ENCODE results near the gene CDK6. TPM values are rescaled to one million over a fixed set of nuclear protein-coding genes. Genes with fewer than 3 reads are reported as not detected.

The CDK6 gene
- total RNA-seq, 1 experiment from 2014 or later, result 41.4 TPM

- no peak for DNase-seq (ENCODE audit: low read depth, low spot score)
- Histone ChIP-seq H3K27ac (ENCODE audit: low read depth, low read length) (peak overlapping the region; percentile 87), H3K27me3 (ENCODE audit: insufficient read depth, low read length) (no peaks in the 10 kb centered on the region), H3K9ac (ENCODE audit: low read length) (peak overlapping the region; percentile 82), H3K36me3 (ENCODE audit: control insufficient read depth in 1 of 2, insufficient read depth in 2 of 2, low read length in 2 of 2) (peaks cover 0 to 12% of the 10 kb centered on the region in 2 experiments; a peak in 1 of 4 replicates), H3K4me2 (ENCODE audit: low read length) (peak overlapping the region; percentile 99), H3K79me2 (ENCODE audit: insufficient read depth, low read length) (peaks cover 67% of the 10 kb centered on the region), H3K4me3 (replicated peaks in 1 of 2; ENCODE audit: low read depth in 1 of 2, low read length in 2 of 2) (peak overlapping the region; percentile 65 to 77), H2AFZ (ENCODE audit: low read depth, low read length, poor library complexity, severe bottlenecking) (no peak overlapping the region), H3K9me2 (ENCODE audit: insufficient read depth) (no peaks in the 10 kb centered on the region), H3K9me3 (ENCODE audit: control insufficient read depth in 1 of 2, insufficient read depth in 1 of 2, low read depth in 1 of 2, low read length in 2 of 2) (no peaks in the 10 kb centered on the region), H3K4me1 (ENCODE audit: control insufficient read depth in 1 of 2, insufficient read depth in 2 of 2, low read length in 2 of 2) (peaks cover 12 to 43% of the 10 kb centered on the region in 2 experiments), H4K20me1 (ENCODE audit: insufficient read depth) (no peaks in the 10 kb centered on the region)
- ATAC-seq, result peak; percentile 63
- ChIA-PET RAD21 (ENCODE audit: low non-redundant PET in 1 of 2, low total read pairs in 2 of 2, uncharacterized antibody in 2 of 2, unreplicated experiment in 2 of 2) (interaction anchor here in 1 of 2 experiments (0.6 to 0.7 kb wide), 3 partner anchors 119 to 222 kb away, joined by 3 to 6 read pairs (median 5); no protein-coding TSS in a partner anchor), CTCF (interaction anchor here (1.0 to 2.2 kb wide), 8 partner anchors 11 to 1559 kb away, joined by 3 to 13 read pairs (median 6); no protein-coding TSS in a partner anchor), POLR2A (no interaction called here)
- BruUV-seq (replicated peaks), result no TSS peak
- TF ChIP-seq, protein P1, sequence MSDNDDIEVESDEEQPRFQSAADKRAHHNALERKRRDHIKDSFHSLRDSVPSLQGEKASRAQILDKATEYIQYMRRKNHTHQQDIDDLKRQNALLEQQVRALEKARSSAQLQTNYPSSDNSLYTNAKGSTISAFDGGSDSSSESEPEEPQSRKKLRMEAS (IDR thresholded peaks at IDR 0.05), result peak; percentile 80
- TF ChIP-seq SIN3A (IDR thresholded peaks at IDR 0.05; ENCODE audit: low read depth), result peak; percentile 72
- TF ChIP-seq REST (IDR thresholded peaks at IDR 0.05; ENCODE audit: low read depth), result no peak
- no peak for TF ChIP-seq ZNF274 (IDR thresholded peaks at IDR 0.05; ENCODE audit: low read depth, low read length)
- TF ChIP-seq, protein P2, sequence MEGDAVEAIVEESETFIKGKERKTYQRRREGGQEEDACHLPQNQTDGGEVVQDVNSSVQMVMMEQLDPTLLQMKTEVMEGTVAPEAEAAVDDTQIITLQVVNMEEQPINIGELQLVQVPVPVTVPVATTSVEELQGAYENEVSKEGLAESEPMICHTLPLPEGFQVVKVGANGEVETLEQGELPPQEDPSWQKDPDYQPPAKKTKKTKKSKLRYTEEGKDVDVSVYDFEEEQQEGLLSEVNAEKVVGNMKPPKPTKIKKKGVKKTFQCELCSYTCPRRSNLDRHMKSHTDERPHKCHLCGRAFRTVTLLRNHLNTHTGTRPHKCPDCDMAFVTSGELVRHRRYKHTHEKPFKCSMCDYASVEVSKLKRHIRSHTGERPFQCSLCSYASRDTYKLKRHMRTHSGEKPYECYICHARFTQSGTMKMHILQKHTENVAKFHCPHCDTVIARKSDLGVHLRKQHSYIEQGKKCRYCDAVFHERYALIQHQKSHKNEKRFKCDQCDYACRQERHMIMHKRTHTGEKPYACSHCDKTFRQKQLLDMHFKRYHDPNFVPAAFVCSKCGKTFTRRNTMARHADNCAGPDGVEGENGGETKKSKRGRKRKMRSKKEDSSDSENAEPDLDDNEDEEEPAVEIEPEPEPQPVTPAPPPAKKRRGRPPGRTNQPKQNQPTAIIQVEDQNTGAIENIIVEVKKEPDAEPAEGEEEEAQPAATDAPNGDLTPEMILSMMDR (IDR thresholded peaks at IDR 0.05 in 2 of 3, conservative IDR thresholded peaks at IDR 0.05 in 1 of 3; ENCODE audit: borderline replicate concordance in 1 of 3, insufficient read depth in 1 of 3, low read depth in 2 of 3, low read length in 2 of 3), result 0 out of 6 replicates have a peak, but pooled peaks of 1 of the 3 experiments have one; percentile 6
- TF ChIP-seq EGR1 (IDR thresholded peaks at IDR 0.05; ENCODE audit: low read depth), result peak; percentile 66
- TF ChIP-seq CBX3 (IDR thresholded peaks at IDR 0.05; ENCODE audit: low read depth), result no peak; the same call in 1 of the 2 replicates
- TF ChIP-seq TCF7L2 (IDR thresholded peaks at IDR 0.05; ENCODE audit: borderline replicate concordance, extremely low read depth, insufficient read depth, insufficient read length), result peak; percentile 53
- no peak for TF ChIP-seq FOSL1 (IDR thresholded peaks at IDR 0.05; ENCODE audit: low read depth)
- TF ChIP-seq ELF1 (IDR thresholded peaks at IDR 0.05; ENCODE audit: borderline replicate concordance, low read depth), result no peak
- TF ChIP-seq RAD21 (IDR thresholded peaks at IDR 0.05; ENCODE audit: low read depth), result 0 out of 2 replicates have a peak, but pooled peaks have one; percentile 12
- intact Hi-C loops (cut with micrococcal nuclease), result loop anchor here (1.0 to 5.0 kb wide), 5 partner anchors 67 to 307 kb away; partner anchors contain the start of genes PEX1 and RBM48
Measured at GRCh38 chr7:92833766-92834506, 2.4 kb downstream of the CDK6 start.

Measured in HCT116 (cell line).